Measurements from ENCODE around the gene KCNB1. TPM values are rescaled to one million over a fixed set of nuclear protein-coding genes. Genes with fewer than 3 reads are reported as not detected.

Gene KCNB1
- total and polyA plus RNA-seq, 2 donors (not counting 1 experiment from before 2014, with no cell fraction given), result 0.12 TPM; not detected in 1

- H3K9me3 ChIP-seq (ENCODE audit: control extremely low read depth in 1 of 3, control insufficient read depth in 2 of 3, insufficient read depth in 1 of 3, low read length in 2 of 3), result peaks cover 0 to 3% (median 0%) of the 10 kb centered on the region in 3 donors
- H3K4me1 Mint-ChIP-seq, result peaks cover 2% of the 10 kb centered on the region
- peaks cover 0 to 7% (median 1%) of the 10 kb centered on the region in 4 experiments for H3K27me3 ChIP-seq (replicated peaks in 1 of 4; ENCODE audit: control extremely low read depth in 1 of 4, control insufficient read depth in 3 of 4, insufficient read depth in 4 of 4, low read length in 3 of 4)
- H3K27ac Mint-ChIP-seq, result no peak overlapping the region
- intact Hi-C loops (cut with micrococcal nuclease), result no loop called here
- H3K9ac ChIP-seq (ENCODE audit: low read length), result no peak overlapping the region
- H3K79me2 ChIP-seq (ENCODE audit: control insufficient read depth, insufficient read depth, low read length), result no peaks in the 10 kb centered on the region
- H3K4me2 ChIP-seq (replicated peaks; ENCODE audit: low read depth, low read length, poor library complexity, severe bottlenecking), result no peak overlapping the region
- DNase-seq, result no peak
- H4K20me1 ChIP-seq (ENCODE audit: control insufficient read depth, insufficient read depth, low read length, poor library complexity, severe bottlenecking), result no peaks in the 10 kb centered on the region
- TF ChIP-seq EZH2 (IDR thresholded peaks at IDR 0.05; ENCODE audit: borderline replicate concordance, insufficient read depth, low read depth, low read length, poor library complexity, severe bottlenecking), result no peak
- no peak for ATAC-seq (ENCODE audit: low read depth)
- CTCF ChIA-PET, result no interaction called here
- H3K4me3 ChIP-seq (ENCODE audit: control extremely low read depth in 1 of 5, extremely low read depth in 1 of 5, insufficient read depth in 1 of 5, low read depth in 2 of 5, low read length in 4 of 5), result no peak overlapping the region
- H3K9me3 Mint-ChIP-seq (ENCODE audit: insufficient read depth), result no peaks in the 10 kb centered on the region
- H3K27ac ChIP-seq (ENCODE audit: low read length in 2 of 2), result no peak overlapping the region
- H3K4me1 ChIP-seq (ENCODE audit: control insufficient read depth in 2 of 2, insufficient read depth in 2 of 2, low read length in 2 of 2), result no peaks in the 10 kb centered on the region
- H3K4me3 Mint-ChIP-seq, result no peak overlapping the region
- H2AFZ ChIP-seq (ENCODE audit: insufficient read depth, low read depth, low read length, poor library complexity, severe bottlenecking), result no peak overlapping the region
- no peaks in the 10 kb centered on the region for H3K36me3 ChIP-seq (replicated peaks in 1 of 2; ENCODE audit: control extremely low read depth in 1 of 2, control insufficient read depth in 1 of 2, extremely low read depth in 1 of 2, insufficient read depth in 2 of 2, low read length in 1 of 2)
- H3K27me3 Mint-ChIP-seq, result peaks cover 40% of the 10 kb centered on the region
- WGBS (ENCODE audit: insufficient coverage), result 83% methylated on average over 1 of the region's 2 CpGs
- POLR2A ChIA-PET, result no interaction called here
Observed at GRCh38 chr20:49513517-49513916, 31.0 kb upstream of the KCNB1 start.

- no peaks in the 10 kb centered on the region for H3K9me3 Mint-ChIP-seq (ENCODE audit: insufficient read depth)
- Histone ChIP-seq H3K9ac (ENCODE audit: low read length) (no peak overlapping the region), H3K4me3 (ENCODE audit: control extremely low read depth in 1 of 5, extremely low read depth in 1 of 5, insufficient read depth in 1 of 5, low read depth in 2 of 5, low read length in 4 of 5) (no peak overlapping the region), H3K4me1 (ENCODE audit: control insufficient read depth in 2 of 2, insufficient read depth in 2 of 2, low read length in 2 of 2) (no peaks in the 10 kb centered on the region), H3K36me3 (replicated peaks in 1 of 2; ENCODE audit: control extremely low read depth in 1 of 2, control insufficient read depth in 1 of 2, extremely low read depth in 1 of 2, insufficient read depth in 2 of 2, low read length in 1 of 2) (no peaks in the 10 kb centered on the region), H3K27me3 (replicated peaks in 1 of 4; ENCODE audit: control extremely low read depth in 1 of 4, control insufficient read depth in 3 of 4, insufficient read depth in 4 of 4, low read length in 3 of 4) (peaks cover 0 to 7% (median 1%) of the 10 kb centered on the region in 4 experiments), H3K27ac (ENCODE audit: low read length in 2 of 2) (no peak overlapping the region), H2AFZ (ENCODE audit: insufficient read depth, low read depth, low read length, poor library complexity, severe bottlenecking) (no peak overlapping the region), H3K9me3 (ENCODE audit: control extremely low read depth in 1 of 3, control insufficient read depth in 2 of 3, insufficient read depth in 1 of 3, low read length in 2 of 3) (peaks cover 0 to 3% (median 0%) of the 10 kb centered on the region in 3 donors), H3K79me2 (ENCODE audit: control insufficient read depth, insufficient read depth, low read length) (no peaks in the 10 kb centered on the region), H3K4me2 (replicated peaks; ENCODE audit: low read depth, low read length, poor library complexity, severe bottlenecking) (no peak overlapping the region), H4K20me1 (ENCODE audit: control insufficient read depth, insufficient read depth, low read length, poor library complexity, severe bottlenecking) (no peaks in the 10 kb centered on the region)
- ATAC-seq (ENCODE audit: low read depth) (no peak), DNase-seq (no peak)
- CTCF ChIA-PET, result no interaction called here
- H3K27me3 Mint-ChIP-seq, result peaks cover 42% of the 10 kb centered on the region
- H3K4me3 Mint-ChIP-seq, result no peak overlapping the region
- WGBS (ENCODE audit: insufficient coverage), result 91% methylated on average over 7 of the region's 11 CpGs
- POLR2A ChIA-PET, result no interaction called here
- peaks cover 3% of the 10 kb centered on the region for H3K4me1 Mint-ChIP-seq
- intact Hi-C loops (cut with micrococcal nuclease), result no loop called here
- H3K27ac Mint-ChIP-seq, result no peak overlapping the region
- TF ChIP-seq EZH2 (IDR thresholded peaks at IDR 0.05; ENCODE audit: borderline replicate concordance, insufficient read depth, low read depth, low read length, poor library complexity, severe bottlenecking), result no peak
- TF ChIP-seq CTCF (IDR thresholded peaks at IDR 0.05), result no peak
Observed at GRCh38 chr20:49513009-49513408, 30.5 kb upstream of the KCNB1 start.

Data from B cell (primary cell).